Activated CD4-positive, alpha-beta memory T cell treated with anti-CD3 and anti-CD28 coated beads for 36 hours (primary cell): Measurements from ENCODE around the gene PDCD7. TPM values are rescaled to one million over a fixed set of nuclear protein-coding genes. Genes with fewer than 3 reads are reported as not detected.
"Not testable (repeated sequence)": the region's sequence is repeated elsewhere in the genome, so short reads cannot be mapped to it uniquely, and the experiment has no call there.

Experiments
- CTCF ChIA-PET: fragments of 350-600 bp; sonication (Branson Sonifier 250); formaldehyde crosslinking; loops from one replicate; lab custom pipeline; 2021; ENCODE audit warnings: antibody characterized with exemption, inconsistent platforms; lab: Charles Lee
- POLR2A ChIA-PET: fragments of 350-600 bp; sonication (Branson Sonifier 250); formaldehyde crosslinking; loops from one replicate; lab custom pipeline; 2021; ENCODE audit warnings: antibody characterized with exemption; lab: Charles Lee
- DNase-seq: peaks from one replicate; pipeline ENCODE4 v3.0.0-alpha.2; 2020
- H3K27ac Mint-ChIP-seq: one replicate; pipeline ENCODE4 v1.8.0; 2021; ENCODE audit warnings: mixed read lengths
- H3K27me3 Mint-ChIP-seq: one replicate; pipeline ENCODE4 v1.8.0; 2021; ENCODE audit warnings: mixed read lengths
- H3K36me3 Mint-ChIP-seq: one replicate; pipeline ENCODE4 v1.8.0; 2021; ENCODE audit warnings: mixed read lengths
- H3K4me1 Mint-ChIP-seq: one replicate; pipeline ENCODE4 v1.8.0; 2021; ENCODE audit warnings: low read depth, mixed read lengths
- H3K4me3 Mint-ChIP-seq: one replicate; pipeline ENCODE4 v1.8.0; 2021; ENCODE audit warnings: mild to moderate bottlenecking, mixed read lengths
- H3K9me3 Mint-ChIP-seq: one replicate; pipeline ENCODE4 v1.8.0; 2021; ENCODE audit warnings: mixed read lengths
- intact Hi-C: fragments of 100-400 bp; cut with micrococcal nuclease; formaldehyde crosslinking; loops from one replicate; pipeline ENCODE4 v1.15.1; 2023
- total RNA-seq, 2 experiments: library from RNA; stranded (reverse); gene quantifications; one replicate each; pipeline ENCODE4 v1.2.3, GENCODE V29; 2021

Gene PDCD7
- total RNA-seq, 2 experiments from 2014 or later: 32.8 to 33.0 TPM

DNA sequence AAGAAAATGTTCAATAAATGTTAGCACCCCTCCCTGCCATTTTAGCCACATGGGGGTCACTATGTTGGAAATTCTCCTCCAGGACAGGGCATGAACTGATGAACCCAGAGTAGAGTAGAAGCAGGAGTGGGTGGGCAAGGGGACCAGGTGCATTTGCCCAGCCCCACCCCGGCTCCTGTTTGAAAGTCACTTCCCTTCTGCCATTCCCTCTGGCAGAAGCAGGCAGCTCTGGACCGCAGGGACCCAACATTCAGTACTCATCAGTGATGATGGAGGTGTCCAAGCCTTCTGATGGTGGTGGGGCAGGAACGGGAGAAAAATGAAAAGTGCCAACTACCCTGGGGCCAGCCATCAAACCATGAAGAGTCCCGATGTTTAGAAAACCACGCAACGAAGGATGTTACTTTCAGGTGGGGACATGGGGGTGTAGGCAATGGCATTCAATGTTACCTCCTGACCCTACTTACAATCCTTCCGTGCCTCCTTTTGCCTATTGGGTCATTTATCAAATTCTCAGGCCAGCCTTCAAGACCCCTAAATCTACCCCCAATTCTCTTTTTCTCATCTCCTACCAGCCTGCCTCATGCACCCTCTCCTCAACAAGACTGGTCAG is 35.9 kb downstream of the PDCD7 start:
- no peaks in the 10 kb centered on the region for H3K4me1 Mint-ChIP-seq
- ChIA-PET CTCF (no interaction called here), POLR2A (no interaction called here)
- H3K36me3 Mint-ChIP-seq: peaks cover 20% of the 10 kb centered on the region
- intact Hi-C loops: no loop called here
- H3K4me3 Mint-ChIP-seq: no peak overlapping the region
- H3K9me3 Mint-ChIP-seq: no peaks in the 10 kb centered on the region
- DNase-seq: no peak
- no peaks in the 10 kb centered on the region for H3K27me3 Mint-ChIP-seq
- no peak overlapping the region for H3K27ac Mint-ChIP-seq

DNA sequence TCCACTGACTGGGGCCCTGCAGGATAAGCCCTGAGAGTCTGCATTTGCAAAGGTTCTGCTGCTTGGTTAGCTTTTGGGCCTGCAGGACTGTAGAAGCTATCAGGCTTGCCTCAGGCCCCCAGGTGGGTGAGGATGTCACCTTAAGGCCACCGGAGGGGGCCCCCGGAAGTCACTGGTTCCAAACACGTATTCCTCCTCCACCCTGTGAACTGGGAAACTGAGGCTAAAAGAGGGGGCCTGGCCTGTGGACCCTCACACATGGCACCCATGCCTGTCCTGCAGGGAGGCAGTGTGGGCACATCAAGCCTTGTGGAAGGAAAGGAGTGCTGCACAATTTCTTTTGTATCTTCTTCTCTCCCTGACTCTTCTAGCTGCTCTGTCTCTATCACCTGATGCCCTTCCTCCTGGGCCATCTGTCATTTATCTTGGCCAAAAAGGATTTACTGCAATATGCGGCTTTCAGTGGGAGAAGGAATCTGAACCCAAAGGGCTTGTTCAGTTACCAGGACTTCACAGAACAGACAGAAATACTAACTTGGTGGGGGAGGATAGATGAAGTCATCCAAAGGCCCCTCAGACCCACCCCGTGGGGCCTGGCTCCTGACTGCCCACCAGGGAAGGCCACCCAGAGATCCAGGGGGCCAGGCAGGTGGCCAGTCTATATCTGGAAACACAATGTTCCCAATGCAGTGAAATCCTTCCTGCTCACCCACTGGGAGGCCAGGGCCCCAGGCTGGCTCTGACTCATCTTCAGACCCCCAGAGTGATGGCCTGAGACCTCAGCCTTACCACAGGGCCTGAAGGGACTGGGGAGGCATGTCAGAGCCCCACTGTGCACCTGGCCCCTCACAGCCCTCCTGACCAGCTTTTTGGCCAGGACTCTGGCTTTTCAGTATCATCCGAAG is 36.9 kb downstream of the PDCD7 start:
- ChIA-PET POLR2A (interaction anchor here (0.7 kb wide), 1 partner anchor 124 kb away, joined by 3 read pairs; no protein-coding TSS in a partner anchor), CTCF (no interaction called here)
- Mint-ChIP-seq H3K36me3 (peaks cover 19% of the 10 kb centered on the region), H3K27ac (no peak overlapping the region), H3K4me3 (no peak overlapping the region), H3K27me3 (no peaks in the 10 kb centered on the region), H3K4me1 (no peaks in the 10 kb centered on the region), H3K9me3 (no peaks in the 10 kb centered on the region)
- intact Hi-C loops: no loop called here
- no peak for DNase-seq

DNA sequence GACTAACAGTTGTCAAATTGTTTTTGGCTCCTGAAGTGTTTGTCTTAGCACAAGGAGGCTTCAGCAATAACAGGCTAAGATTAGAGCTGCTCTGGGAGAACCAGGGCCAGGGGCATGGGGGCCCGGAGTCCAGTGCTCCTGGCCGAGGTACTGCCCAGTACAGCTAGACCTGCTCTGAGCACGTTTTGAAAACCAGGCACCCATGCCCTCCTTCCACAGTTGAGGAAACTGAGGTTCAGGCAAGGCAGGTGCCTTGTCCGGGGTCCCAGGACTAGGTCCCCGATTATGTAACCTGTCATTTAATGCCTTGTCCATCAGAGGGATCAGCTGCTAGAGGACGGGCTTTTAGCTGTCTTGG is 37.9 kb downstream of the PDCD7 start:
- H3K36me3 Mint-ChIP-seq: peaks cover 14% of the 10 kb centered on the region
- no peaks in the 10 kb centered on the region for H3K4me1 Mint-ChIP-seq
- no peaks in the 10 kb centered on the region for H3K9me3 Mint-ChIP-seq
- CTCF ChIA-PET: interaction anchor here (0.9 kb wide), 1 partner anchor 43 kb away, joined by 3 read pairs; no protein-coding TSS in a partner anchor
- no peak for DNase-seq
- no peak overlapping the region for H3K4me3 Mint-ChIP-seq
- POLR2A ChIA-PET: interaction anchor here (0.7 kb wide), 1 partner anchor 125 kb away, joined by 3 read pairs; no protein-coding TSS in a partner anchor
- no peak overlapping the region for H3K27ac Mint-ChIP-seq
- intact Hi-C loops: no loop called here
- no peaks in the 10 kb centered on the region for H3K27me3 Mint-ChIP-seq

DNA sequence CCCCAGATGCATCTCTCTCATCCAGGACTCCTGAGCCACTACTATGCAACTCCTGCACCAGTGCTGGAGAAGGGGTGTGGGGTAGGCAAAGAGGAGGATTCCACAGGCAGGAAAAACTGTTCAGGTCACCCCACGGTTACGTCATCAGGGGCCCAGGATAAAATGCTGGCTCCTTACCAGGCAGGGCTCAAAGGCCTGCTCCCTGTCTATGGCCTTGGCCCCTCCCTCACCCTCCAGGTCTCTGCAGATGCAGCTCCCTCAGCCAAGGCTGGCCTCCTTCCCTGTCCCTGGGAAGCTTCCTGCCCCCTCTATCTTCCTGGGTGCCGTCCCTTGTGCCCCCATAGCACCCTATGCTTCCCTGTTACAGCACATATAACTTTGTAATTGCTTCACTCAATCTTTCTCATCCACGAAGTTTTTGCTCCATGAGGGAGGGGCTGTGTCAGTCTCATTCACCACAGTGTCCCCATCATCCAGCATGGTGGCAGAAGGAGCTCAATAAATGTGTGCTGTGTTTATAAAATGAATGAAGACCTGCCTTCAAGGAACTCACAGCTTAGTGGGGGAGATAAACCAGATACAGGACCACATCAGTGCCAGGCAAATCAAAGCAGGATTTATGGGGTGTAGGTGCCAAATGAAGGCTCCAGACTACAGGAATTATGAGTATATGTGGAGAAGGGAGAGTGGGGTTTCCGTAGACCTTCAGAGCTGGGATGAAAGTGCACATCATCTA is 38.4 kb downstream of the PDCD7 start:
- DNase-seq: no peak
- no peak overlapping the region for H3K27ac Mint-ChIP-seq
- ChIA-PET CTCF (interaction anchor here (0.9 kb wide), 2 partner anchors 11 to 43 kb away, joined by 3 read pairs; no protein-coding TSS in a partner anchor), POLR2A (no interaction called here)
- peaks cover 14% of the 10 kb centered on the region for H3K36me3 Mint-ChIP-seq
- no peaks in the 10 kb centered on the region for H3K4me1 Mint-ChIP-seq
- H3K4me3 Mint-ChIP-seq: no peak overlapping the region
- intact Hi-C loops: no loop called here
- no peaks in the 10 kb centered on the region for H3K9me3 Mint-ChIP-seq
- no peaks in the 10 kb centered on the region for H3K27me3 Mint-ChIP-seq

DNA sequence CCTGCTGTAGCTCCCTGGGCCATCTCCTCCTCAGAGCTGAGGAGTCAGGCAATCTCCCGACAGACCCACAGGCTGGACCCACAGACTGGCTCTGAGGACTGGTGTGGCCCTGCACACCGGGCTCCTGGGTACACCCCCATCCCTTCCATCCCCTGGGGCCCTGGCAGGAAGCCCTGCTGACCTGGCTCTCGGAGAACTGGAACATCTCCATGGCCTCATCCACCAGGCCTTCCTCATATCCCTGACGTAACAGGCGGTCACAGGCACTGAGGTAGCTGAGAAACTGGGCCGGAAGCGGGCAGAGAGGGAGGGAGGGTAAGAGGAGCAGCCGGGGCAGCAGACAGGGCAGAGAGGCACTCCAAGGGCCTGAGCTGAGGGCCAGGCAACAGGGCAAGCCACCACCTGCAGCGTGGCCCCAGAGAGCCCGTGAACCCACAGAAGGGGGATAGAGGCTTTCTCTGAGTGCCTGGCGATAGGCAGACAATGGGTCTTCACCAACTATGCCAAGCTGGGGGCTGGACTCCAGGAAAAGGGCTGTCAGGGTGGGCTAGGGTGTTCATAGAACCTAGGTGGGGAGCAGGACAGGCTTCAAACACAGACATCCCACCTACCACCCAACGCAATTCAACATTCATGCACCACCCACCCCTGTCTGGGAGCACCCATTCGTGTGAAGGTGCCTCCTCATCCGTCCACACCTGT is 39.2 kb downstream of the PDCD7 start:
- Mint-ChIP-seq H3K4me1 (no peaks in the 10 kb centered on the region), H3K36me3 (peaks cover 14% of the 10 kb centered on the region), H3K27me3 (no peaks in the 10 kb centered on the region), H3K27ac (no peak overlapping the region), H3K4me3 (no peak overlapping the region), H3K9me3 (no peaks in the 10 kb centered on the region)
- ChIA-PET CTCF (interaction anchor here (0.7 to 0.9 kb wide), 2 partner anchors 10 to 61 kb away, joined by 3 read pairs; no protein-coding TSS in a partner anchor), POLR2A (no interaction called here)
- DNase-seq: no peak
- intact Hi-C loops: no loop called here

DNA sequence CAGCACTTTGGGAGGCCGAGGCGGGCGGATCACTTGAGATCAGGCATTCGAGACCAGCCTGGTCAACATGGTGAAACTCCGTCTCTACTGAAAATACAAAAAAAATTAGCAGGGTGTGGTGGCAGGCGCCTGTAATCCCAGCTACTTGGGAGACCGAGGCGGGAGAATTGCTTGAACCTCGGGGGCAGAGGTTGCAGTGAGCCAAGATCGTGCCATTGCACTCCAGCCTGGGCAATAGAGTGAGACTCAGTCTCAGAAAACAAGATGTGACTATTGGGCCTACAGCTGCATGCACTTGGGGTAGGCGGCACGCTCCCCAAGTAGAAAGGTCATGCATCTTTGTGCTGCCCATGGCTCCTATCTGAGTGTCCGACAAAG is 39.8 kb downstream of the PDCD7 start:
- H3K36me3 Mint-ChIP-seq, H3K27me3 Mint-ChIP-seq, H3K4me1 Mint-ChIP-seq, DNase-seq, intact Hi-C loops, H3K9me3 Mint-ChIP-seq, H3K27ac Mint-ChIP-seq, H3K4me3 Mint-ChIP-seq, POLR2A ChIA-PET: not testable (repeated sequence)
- CTCF ChIA-PET: interaction anchor here (0.7 to 1.2 kb wide), 2 partner anchors 60 kb away, joined by 3 to 4 read pairs; no protein-coding TSS in a partner anchor

DNA sequence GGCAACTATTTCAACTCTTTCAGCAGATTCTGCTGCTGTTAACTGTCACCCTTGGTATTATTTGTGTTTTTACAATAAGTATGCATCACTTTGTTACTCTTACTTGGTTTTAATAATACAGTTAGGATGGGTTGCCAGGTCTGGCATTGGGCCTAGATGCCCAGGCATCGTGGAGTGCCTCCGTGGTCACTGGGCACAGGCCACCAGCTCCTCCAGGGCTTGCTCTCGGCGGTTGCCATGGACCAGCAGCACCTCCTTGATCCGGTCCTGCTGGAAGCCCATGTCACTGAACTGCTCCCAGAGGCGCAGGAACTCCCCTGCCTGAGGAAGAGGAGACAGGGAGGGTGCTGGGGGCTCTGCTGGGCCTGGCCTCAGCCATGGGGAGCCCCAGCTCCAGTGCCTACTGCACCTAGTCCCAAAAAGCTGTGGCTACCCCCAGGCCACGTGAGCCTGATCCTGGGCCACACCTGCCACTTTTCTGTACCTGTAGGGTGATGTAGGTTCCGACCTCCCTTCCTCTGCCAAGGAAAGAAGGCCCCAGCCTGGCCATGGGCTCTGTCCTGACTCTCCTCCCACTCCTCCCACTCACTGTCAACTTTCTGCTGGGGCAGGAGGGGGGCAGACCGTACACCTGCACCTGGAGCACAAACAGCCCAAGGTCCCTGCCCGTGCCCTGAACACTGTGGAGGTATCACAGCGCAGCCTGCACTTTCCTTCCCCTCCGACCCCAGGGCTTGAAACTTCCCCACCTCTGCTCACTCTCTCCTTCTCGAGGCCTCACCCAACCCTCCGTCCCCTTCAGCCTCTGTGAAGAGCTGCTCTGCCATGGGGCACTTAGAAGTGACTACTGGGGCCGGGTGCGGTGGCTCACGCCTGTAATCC is 40.5 kb downstream of the PDCD7 start:
- DNase-seq: no peak
- no peak overlapping the region for H3K27ac Mint-ChIP-seq
- no peaks in the 10 kb centered on the region for H3K9me3 Mint-ChIP-seq
- intact Hi-C loops: no loop called here
- H3K36me3 Mint-ChIP-seq: peaks cover 3% of the 10 kb centered on the region
- H3K4me1 Mint-ChIP-seq: no peaks in the 10 kb centered on the region
- POLR2A ChIA-PET: no interaction called here
- CTCF ChIA-PET: interaction anchor here (1.2 kb wide), 1 partner anchor 60 kb away, joined by 4 read pairs; no protein-coding TSS in a partner anchor
- H3K4me3 Mint-ChIP-seq: no peak overlapping the region
- no peaks in the 10 kb centered on the region for H3K27me3 Mint-ChIP-seq

DNA sequence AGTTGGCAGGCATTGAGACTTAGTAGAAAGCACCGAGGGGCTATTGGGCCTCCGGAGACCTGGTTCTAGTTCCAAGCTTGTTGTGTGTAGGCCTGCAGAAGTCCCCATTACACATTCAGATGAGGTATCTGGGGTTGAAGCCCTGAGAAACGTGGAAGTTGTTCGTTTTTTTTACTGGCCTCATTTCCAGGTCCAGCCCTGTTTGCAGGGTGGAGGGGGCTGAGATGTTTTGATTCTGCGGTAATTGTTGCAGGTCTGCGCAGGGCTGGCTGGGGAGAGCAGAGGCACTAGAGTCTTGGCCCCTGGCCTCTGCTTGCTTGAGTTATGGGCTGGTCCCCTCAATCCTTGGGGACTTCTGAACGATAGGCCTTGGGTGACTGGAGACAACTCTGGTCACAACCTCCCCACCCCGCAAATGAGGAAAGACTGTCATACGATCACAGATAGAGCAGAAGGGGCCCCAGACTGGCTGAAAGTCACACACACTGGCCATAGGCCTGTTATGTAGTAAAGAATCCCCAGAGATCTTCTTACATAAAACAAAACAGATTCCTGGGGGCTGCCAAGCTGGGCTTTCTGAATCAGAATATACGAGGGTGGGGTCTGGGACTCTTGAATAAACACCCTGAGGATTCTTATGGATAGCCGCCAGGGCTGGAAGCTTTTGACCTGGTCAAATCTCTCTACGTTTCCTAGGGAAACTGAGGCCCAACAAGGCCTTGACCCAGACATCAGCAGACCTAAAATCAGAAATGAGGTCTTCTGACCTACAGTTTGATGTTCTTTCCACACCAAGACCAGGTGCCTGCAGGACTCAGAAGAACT is 41.5 kb downstream of the PDCD7 start:
- Mint-ChIP-seq H3K4me3 (no peak overlapping the region), H3K36me3 (no peaks in the 10 kb centered on the region), H3K27ac (no peak overlapping the region), H3K9me3 (no peaks in the 10 kb centered on the region), H3K27me3 (no peaks in the 10 kb centered on the region), H3K4me1 (no peaks in the 10 kb centered on the region)
- CTCF ChIA-PET: no interaction called here
- no peak for DNase-seq
- POLR2A ChIA-PET: no interaction called here
- intact Hi-C loops: no loop called here

DNA sequence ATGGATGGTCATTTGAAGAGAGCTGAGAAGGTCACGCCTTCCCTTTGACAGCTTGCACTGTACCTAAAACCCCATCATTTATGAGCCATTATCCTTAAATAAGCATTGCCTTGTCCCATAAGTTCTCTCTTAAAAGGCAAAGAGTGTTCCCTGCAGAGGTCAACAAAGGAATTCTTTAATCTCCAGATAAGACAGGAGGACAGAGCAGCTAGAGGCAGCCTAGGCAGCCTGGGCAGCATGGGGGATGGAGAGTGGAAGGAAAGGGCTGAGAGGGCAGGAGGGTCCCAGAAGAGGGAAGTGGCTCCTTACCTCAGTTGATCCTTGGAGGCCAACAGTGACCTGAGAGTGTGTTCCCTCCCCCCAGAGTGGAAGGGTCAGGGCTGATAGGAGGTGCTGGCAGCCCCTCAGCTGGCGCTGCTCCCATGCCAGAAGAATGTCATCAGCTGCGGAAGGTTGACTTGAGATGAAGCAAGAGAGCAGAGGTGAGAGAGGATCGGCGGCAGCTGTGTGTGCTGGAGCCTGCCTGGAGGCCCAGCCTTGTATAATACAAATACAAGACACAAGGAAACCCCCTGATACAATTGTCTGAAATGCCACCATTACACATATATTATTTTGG is 44.3 kb downstream of the PDCD7 start:
- intact Hi-C loops: loop anchor here (10.0 kb wide), 1 partner anchor 355 kb away; no protein-coding TSS in a partner anchor
- Mint-ChIP-seq H3K27me3 (peaks cover 3% of the 10 kb centered on the region), H3K36me3 (no peaks in the 10 kb centered on the region), H3K27ac (no peak overlapping the region), H3K4me3 (no peak overlapping the region), H3K9me3 (no peaks in the 10 kb centered on the region), H3K4me1 (no peaks in the 10 kb centered on the region)
- ChIA-PET CTCF (no interaction called here), POLR2A (no interaction called here)
- no peak for DNase-seq

DNA sequence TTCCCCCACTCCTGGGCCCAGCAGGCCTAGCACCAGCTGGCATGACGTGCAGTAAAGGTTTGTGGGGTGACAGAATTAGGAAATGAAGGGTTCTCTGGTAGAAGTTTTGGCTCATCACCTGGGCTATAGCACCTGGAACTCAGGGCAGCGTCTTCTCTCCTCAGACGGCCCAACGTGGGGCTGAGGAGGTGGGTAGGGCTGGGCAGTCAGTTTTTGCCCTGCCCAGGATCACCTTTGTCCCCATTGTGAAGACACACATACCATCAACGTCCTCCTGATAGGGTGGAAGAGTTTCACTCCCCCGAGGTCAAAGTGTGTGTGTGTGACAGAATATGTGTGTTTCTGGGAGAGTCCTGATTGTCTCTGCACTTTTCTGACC is 45.0 kb downstream of the PDCD7 start:
- H3K4me1 Mint-ChIP-seq: no peaks in the 10 kb centered on the region
- no peak for DNase-seq
- POLR2A ChIA-PET: no interaction called here
- no peaks in the 10 kb centered on the region for H3K36me3 Mint-ChIP-seq
- no peaks in the 10 kb centered on the region for H3K9me3 Mint-ChIP-seq
- CTCF ChIA-PET: interaction anchor here (2.5 kb wide), 1 partner anchor 11 kb away, joined by 15 read pairs; no protein-coding TSS in a partner anchor
- H3K27ac Mint-ChIP-seq: no peak overlapping the region
- no peak overlapping the region for H3K4me3 Mint-ChIP-seq
- intact Hi-C loops: loop anchor here (10.0 kb wide), 1 partner anchor 354 kb away; no protein-coding TSS in a partner anchor
- peaks cover 6% of the 10 kb centered on the region for H3K27me3 Mint-ChIP-seq
